Ovary (tissue), 9 donors: Measurements from ENCODE around the gene VWA7. TPM values are rescaled to one million over a fixed set of nuclear protein-coding genes. Genes with fewer than 3 reads are reported as not detected.

Experiments used
- DNase-seq, 5 donors: peaks; one replicate each; pipeline ENCODE4 v3.0.0-alpha.2; 2019 to 2020
- H3K27ac ChIP-seq, 2 donors: fragments of 200-600 bp; one replicate each; pipeline versions ENCODE4 v1.5.1 to v1.8.0; 2019 to 2022
- H3K27me3 ChIP-seq: fragments of 200-600 bp; one replicate; pipeline ENCODE4 v1.8.0; 2022
- H3K36me3 ChIP-seq: fragments of 200-600 bp; sonication (generic); one replicate; pipeline ENCODE4 v1.5.1; 2019
- H3K4me1 ChIP-seq: one replicate; pipeline ENCODE4 v1.8.1; 2013; ENCODE audit warnings: mild to moderate bottlenecking, moderate library complexity; ENCODE audit not compliant: insufficient read depth
- H3K4me3 ChIP-seq: fragments of 200-600 bp; sonication (generic); one replicate; pipeline ENCODE4 v1.5.1; 2017
- H3K9me3 ChIP-seq, 2 donors: fragments of 200-600 bp in 1 of 2; sonication (generic) in 1 of 2; one replicate each; pipeline versions ENCODE4 v1.5.1 to v1.8.1; 2013 to 2019; ENCODE audit warnings: mild to moderate bottlenecking in 1 of 2, moderate library complexity in 1 of 2
- EP300 ChIP-seq: sonication (generic); formaldehyde crosslinking; IDR thresholded peaks from one replicate; pipeline ENCODE4 v1.6.1; 2017; ENCODE audit warnings: antibody characterized with exemption
- POLR2A ChIP-seq: fragments of 450-650 bp; IDR thresholded peaks from one replicate; pipeline ENCODE4 v1.6.1; 2017; ENCODE audit warnings: antibody characterized with exemption, mild to moderate bottlenecking, moderate library complexity
- WGBS, 3 donors: extraction: QIAGEN DNeasy Blood & Tissue Kit in 1 of 3; methylation state at CpG; one replicate each; pipeline versions ENCODE4 v1.1.5 to v1.1.7; 2013 to 2017; 5-methylcytosine and 5-hydroxymethylcytosine counted together
- intact Hi-C, 4 donors: fragments of 100-400 bp; cut with DNase I; formaldehyde crosslinking; loops; one replicate each; pipeline versions ENCODE4 v1.11.0 to v1.15.1; 2022 to 2023
- polyA plus RNA-seq, 2 donors: library from polyadenylated mRNA; stranded (reverse); fragments of 200-250 nt in 1 of 2; fragments of 350-450 nt in 1 of 2; fragmentation: Illumina TruSeq in 1 of 2; extraction: RNeasy Lipid Tissue Mini Kit (QIAGEN cat#74804) in 1 of 2; gene quantifications; one replicate each; pipeline ENCODE4 v1.2.3, GENCODE V29; 2013 to 2014
- total RNA-seq, 7 donors: library from RNA; depleted of rRNA in 2 of 7; stranded (reverse); fragments of >200 nt in 2 of 7; fragmentation: NEBNext Ultra II Directional in 3 of 7; extraction: Animal tissue kit (Norgen Biotek cat#: 25700) in 3 of 7; gene quantifications; one replicate each; pipeline versions ENCODE4 v1.1.0 to v1.2.4, GENCODE V29; 2016 to 2023
- TF ChIP-seq, protein P1 (sequence below), 3 donors: fragments of 450-650 bp in 2 of 3; fragments of 200-600 bp in 1 of 3; IDR thresholded peaks; one replicate each; pipeline versions ENCODE4 v1.5.1 to v1.8.0; 2016 to 2022; ENCODE audit warnings: antibody characterized with exemption in 3 of 3, mild to moderate bottlenecking in 1 of 3
- donor health status: DM: no; HTN: no; CAD: no; lungs with moderate emphysema.
- donor health status: DM: no; HTN: no; CAD: no.
- donor health status: Bipolar disorder and iron deficiency.
- donor health status: DM: yes; HTN: yes; CAD: no.
- donor health status: DM: no; HTN: no; CAD: no.
- donor health status: DM: yes; HTN: yes; CAD: no.

The VWA7 gene
- total and polyA plus RNA-seq, 9 donors, result 0.18 to 25.2 (median 1.4) TPM

GRCh38 chr6:31785475-31785874 is 8.3 kb upstream of the VWA7 start:
- no peak for TF ChIP-seq POLR2A
- TF ChIP-seq, protein P1, sequence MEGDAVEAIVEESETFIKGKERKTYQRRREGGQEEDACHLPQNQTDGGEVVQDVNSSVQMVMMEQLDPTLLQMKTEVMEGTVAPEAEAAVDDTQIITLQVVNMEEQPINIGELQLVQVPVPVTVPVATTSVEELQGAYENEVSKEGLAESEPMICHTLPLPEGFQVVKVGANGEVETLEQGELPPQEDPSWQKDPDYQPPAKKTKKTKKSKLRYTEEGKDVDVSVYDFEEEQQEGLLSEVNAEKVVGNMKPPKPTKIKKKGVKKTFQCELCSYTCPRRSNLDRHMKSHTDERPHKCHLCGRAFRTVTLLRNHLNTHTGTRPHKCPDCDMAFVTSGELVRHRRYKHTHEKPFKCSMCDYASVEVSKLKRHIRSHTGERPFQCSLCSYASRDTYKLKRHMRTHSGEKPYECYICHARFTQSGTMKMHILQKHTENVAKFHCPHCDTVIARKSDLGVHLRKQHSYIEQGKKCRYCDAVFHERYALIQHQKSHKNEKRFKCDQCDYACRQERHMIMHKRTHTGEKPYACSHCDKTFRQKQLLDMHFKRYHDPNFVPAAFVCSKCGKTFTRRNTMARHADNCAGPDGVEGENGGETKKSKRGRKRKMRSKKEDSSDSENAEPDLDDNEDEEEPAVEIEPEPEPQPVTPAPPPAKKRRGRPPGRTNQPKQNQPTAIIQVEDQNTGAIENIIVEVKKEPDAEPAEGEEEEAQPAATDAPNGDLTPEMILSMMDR (IDR thresholded peaks at IDR 0.05), result no peak
- no peak for TF ChIP-seq EP300
- no peaks in the 10 kb centered on the region for H3K27me3 ChIP-seq
- no peak for DNase-seq
- no peaks in the 10 kb centered on the region for H3K36me3 ChIP-seq
- no peaks in the 10 kb centered on the region for H3K9me3 ChIP-seq
- no peak overlapping the region for H3K4me3 ChIP-seq
- no peak overlapping the region for H3K27ac ChIP-seq
- intact Hi-C loops, result no loop called here
- 93 to 96% (median 94%) methylated on average over 11 of the region's 11 CpGs for WGBS, 3 donors
- H3K4me1 ChIP-seq, result no peaks in the 10 kb centered on the region

DNA sequence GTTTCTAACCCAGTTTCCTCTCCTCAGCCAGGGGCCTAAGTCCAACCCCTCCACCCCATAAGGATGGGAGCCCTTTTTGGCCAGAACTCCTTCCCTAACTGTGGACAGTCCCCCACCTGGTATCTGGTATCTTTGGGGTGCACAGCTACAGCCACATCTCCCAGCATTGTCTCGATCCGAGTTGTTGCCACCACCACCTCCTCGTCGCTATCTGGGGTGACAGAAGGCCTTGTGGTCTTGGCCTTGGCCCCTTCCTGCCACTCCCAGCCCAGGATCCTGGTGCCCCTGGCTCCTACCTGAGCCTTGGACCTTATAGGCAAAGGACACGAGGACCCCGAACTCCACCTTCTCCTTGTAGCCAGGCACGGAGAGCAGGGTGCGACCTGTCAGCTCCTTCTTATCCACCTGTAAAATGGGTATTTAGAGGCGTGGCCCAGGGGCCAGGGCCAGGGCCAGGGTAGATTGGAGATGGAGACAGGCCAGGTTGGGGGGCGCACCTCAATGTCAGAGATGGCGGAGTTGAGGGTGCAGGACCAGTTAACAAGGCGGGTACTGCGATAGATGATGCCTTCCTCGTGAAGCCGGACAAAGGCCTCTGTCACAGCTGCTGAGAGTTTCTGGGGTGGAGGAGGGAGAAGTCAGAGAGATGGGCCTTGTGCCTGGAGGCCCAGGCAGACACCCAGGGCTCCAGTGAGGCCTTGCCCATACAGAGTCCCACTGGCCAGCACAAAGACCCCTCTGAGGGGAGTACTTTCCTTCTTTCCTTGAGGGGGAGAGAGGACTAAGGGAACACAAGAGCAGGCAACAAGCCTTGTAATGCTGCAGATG is 7.2 kb upstream of the VWA7 start:
- no peaks in the 10 kb centered on the region for H3K36me3 ChIP-seq
- TF ChIP-seq, protein P1 (IDR thresholded peaks at IDR 0.05), result no peak
- TF ChIP-seq EP300 (no peak), POLR2A (no peak)
- H3K27me3 ChIP-seq, result no peaks in the 10 kb centered on the region
- intact Hi-C loops, result loop anchor here in 1 of 4 donors (5.0 kb wide), 1 partner anchor 42 kb away; the partner anchor contains the start of gene MSH5
- H3K27ac ChIP-seq, result no peak overlapping the region
- no peaks in the 10 kb centered on the region for H3K4me1 ChIP-seq
- H3K4me3 ChIP-seq, result no peak overlapping the region
- H3K9me3 ChIP-seq, result no peaks in the 10 kb centered on the region
- DNase-seq, result no peak
- 91 to 94% (median 92%) methylated on average over 15 of the region's 15 CpGs for WGBS, 3 donors

DNA sequence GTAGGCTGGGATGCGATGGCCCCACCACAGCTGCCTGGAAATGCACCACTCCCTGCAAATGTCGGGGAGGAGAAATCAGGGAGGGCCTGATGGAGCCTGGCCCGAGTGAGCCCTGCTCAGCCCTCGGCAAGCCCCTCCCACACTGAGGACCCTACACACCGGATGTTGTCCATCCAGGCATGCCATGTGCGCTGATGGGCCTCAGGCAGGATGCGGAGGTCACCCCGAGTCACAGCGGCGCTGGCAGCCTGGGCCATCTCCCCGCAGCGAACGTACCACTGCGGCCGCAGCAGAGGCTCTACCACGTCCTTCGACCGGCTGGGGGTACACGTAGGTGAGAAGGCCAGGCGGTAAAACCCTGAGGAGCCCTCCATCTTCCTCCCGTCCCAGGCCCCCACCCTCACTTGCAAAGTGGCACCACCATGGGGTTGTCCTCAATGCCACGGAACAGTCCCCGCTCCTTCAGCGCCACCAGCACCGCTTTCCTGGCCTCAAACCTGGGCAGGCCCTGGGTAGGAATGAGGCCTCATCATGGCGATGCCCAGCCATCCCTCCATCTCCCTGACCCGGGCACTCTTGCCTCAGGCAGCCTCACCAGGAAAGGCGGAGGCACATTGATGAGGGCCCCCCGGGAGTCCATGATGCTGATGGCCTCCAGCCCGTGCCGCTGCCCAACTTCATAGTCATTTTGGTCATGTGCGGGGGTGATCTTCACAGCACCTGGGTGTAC is 5.2 kb upstream of the VWA7 start:
- peaks cover 3% of the 10 kb centered on the region for H3K4me1 ChIP-seq
- no peak overlapping the region for H3K4me3 ChIP-seq
- 91 to 95% (median 92%) methylated on average over 31 to 32 of the region's 32 CpGs for WGBS, 3 donors
- H3K27me3 ChIP-seq, result no peaks in the 10 kb centered on the region
- TF ChIP-seq, protein P1 (IDR thresholded peaks at IDR 0.05), result no peak
- no peak for TF ChIP-seq EP300
- no peak for TF ChIP-seq POLR2A
- intact Hi-C loops, result loop anchor here in 1 of 4 donors (5.0 kb wide), 1 partner anchor 40 kb away; the partner anchor contains the start of gene MSH5
- no peaks in the 10 kb centered on the region for H3K36me3 ChIP-seq
- no peak for DNase-seq
- H3K27ac ChIP-seq, result no peak overlapping the region
- no peaks in the 10 kb centered on the region for H3K9me3 ChIP-seq

DNA sequence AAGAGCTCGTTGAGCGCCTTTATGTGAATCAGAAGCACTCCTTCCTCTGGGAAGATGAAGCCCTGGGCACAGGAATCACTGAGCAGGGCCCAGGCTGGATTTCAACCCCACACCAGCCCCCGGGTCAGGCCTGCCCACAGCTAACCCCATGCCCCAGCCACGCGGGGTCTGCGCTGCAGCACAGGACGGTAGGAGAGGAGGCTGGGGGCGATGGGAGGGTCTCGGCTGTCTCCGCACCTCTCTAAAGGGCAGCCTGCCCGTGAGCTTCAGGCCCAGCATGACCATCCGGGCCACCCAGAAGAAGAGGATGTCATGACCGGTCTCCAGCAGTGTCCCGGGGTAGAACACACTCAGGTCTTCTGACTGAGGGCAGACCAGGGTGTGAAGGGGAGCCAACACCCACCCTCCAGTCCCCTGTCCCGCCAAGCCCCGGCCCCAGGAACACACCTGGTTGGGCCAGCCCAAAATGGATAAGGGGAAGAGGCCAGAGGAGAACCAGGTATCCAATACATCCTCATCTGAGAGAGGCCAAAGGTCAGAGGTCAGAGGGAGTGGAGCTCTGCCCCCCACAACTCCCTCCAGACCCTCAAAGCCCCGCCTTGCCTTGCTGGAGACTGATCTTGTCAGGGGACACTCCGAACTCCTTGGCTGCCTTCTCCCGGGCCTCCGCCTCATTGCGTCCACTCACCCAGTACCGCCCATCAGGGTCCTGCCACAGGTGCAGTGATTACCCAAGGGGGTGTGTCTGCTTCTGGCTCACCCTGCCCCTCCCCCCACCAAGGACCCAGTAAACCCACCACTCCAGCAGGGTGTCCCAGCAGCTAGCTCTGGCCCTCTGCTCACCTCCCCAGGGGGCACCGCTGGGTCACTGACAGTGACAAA is 4.4 kb upstream of the VWA7 start:
- Histone ChIP-seq H3K4me3 (no peak overlapping the region), H3K27ac (no peak overlapping the region), H3K9me3 (no peaks in the 10 kb centered on the region), H3K27me3 (no peaks in the 10 kb centered on the region), H3K36me3 (no peaks in the 10 kb centered on the region), H3K4me1 (peaks cover 11% of the 10 kb centered on the region)
- no peak for TF ChIP-seq EP300
- TF ChIP-seq POLR2A, result no peak
- TF ChIP-seq, protein P1 (IDR thresholded peaks at IDR 0.05), result no peak
- 92 to 95% (median 93%) methylated on average over 23 of the region's 23 CpGs for WGBS, 3 donors
- no peak for DNase-seq
- intact Hi-C loops, result loop anchor here in 1 of 4 donors (5.0 kb wide), 1 partner anchor 39 kb away; the partner anchor contains the start of gene MSH5
